Cerebellar cortex (tissue), 1 donor: ENCODE measurements around the gene BIRC3.

ENCODE experiments used
- DNase-seq: peaks from one replicate; pipeline ENCODE4 v3.0.0-alpha.2; 2015; ENCODE audit warnings: low spot score

The BIRC3 gene

GRCh38 chr11:102317099-102317767 lies at the start of gene BIRC3:
TSS of gene BIRC3 (plus strand) at chr11:102317484. CDS start at chr11:102324510, 7,026 bp downstream.
- no peak for DNase-seq

GRCh38 chr11:102267609-102268008 lies 49.7 kb upstream of the BIRC3 start:
- DNase-seq, result no peak

- DNase-seq, result no peak
These were observed 49.0 kb upstream of the BIRC3 start for GRCh38 chr11:102268083-102268984.

- no peak for DNase-seq
These were observed 48.3 kb upstream of the BIRC3 start for GRCh38 chr11:102268985-102269470.

- DNase-seq, result no peak
These were observed 47.4 kb upstream of the BIRC3 start for GRCh38 chr11:102269927-102270326.

DNA sequence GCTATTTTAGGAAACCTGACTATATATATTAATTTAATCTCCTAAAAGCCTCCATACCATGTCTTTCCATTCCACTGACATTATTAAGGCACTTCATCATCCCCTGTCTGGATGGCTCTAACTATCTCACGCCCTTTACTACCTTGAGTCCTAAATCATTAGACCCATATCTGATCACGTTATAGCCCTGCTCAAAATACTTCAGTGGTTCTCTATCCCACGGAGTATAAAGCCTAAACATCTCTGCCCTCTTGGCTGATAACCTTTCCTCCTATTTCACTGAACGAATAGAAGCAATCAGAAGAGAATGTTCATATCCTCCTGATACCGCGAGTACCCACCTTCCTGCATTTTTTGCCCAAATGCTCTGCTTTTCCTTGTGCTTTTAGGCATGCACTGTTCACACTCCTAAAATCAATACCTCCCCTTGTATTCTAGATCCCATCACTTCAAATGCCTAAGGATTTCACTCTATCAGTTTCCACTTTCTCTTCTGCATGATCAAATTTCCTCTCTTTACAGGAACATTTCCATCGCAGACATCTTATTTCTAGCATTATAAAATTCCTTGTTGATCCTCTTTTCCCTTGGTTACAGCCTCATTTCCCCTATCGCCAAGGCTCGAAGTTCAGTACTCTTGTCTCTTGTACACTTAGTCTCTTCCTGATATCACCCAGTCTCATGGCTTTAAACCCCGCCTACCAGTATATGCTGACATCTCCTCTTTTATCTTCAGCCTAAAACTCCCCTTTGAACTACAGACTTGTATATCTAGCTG lies 45.0 kb upstream of the BIRC3 start:
- DNase-seq, result no peak

- DNase-seq, result no peak
These were observed 42.7 kb upstream of the BIRC3 start for GRCh38 chr11:102274628-102275027.

DNA sequence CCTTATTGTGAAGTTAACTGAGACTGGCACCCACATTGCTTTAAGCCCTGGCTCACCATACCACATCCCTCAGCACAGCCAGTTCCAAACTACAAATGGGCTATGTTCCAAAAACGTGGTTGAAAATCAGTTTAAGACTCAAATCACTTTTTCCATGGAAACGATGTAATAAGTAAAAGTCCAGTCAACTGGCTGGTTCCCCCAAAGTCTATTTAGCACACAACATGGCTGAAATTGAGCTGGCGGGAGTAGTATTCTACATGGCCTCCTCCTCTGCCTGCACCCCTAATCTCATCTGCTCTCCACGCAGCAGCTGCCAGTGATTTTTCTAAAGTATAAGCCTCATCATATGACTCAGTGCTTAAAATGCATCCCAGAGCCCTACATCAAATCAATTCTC lies 40.9 kb upstream of the BIRC3 start:
- no peak for DNase-seq

GRCh38 chr11:102276783-102277182 lies 40.5 kb upstream of the BIRC3 start:
- no peak for DNase-seq

- DNase-seq, result no peak
These were observed 37.6 kb upstream of the BIRC3 start for GRCh38 chr11:102279641-102280170.

DNA sequence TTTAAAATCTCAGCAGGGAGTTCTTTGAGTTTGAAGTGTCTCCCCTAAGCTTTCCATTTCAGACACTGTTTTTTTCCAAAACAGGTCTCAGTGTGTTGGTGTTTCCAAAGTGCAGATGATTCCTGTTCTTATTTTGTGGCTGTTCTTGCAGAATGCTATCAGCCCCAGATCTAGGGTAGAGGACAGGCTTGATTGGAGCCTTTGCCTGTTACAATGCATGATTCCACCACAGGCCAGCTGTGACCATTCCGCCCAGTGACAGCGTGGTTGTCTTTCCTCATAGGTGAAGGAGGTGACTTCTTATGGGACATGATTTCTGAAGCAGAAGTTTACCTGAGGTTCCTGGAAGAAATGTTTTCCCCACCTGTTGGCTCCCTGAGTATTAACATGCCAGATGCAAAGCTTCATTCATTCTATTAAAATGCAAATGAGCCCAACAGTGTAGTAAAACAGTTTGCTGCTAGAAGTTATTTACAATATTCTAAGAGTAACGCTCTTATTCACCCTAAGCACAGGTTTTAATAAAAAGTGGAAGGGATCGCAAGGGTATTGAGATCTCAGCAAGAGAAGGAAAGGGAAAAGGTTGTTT lies 36.9 kb upstream of the BIRC3 start:
- DNase-seq, result no peak

DNA sequence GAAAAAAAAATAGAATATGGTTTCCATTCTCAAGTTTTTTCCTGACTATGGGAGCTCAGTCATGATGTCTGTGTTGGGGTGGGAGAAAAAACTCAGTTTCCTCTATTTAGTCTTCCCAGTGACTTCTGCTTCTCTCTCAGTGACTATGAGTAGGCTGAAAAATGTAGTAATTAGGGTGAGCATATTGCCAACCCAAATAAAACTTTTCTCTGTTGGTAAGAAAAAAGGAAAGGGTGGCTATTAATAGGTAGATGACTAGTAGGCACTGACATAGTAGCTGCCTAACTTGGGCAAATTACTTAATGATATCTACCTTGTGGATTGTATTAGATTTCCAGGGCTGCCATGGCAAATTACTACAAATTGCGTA lies 34.2 kb upstream of the BIRC3 start:
- DNase-seq, result no peak

GRCh38 chr11:102284008-102284407 lies 33.3 kb upstream of the BIRC3 start:
- DNase-seq, result no peak

GRCh38 chr11:102286292-102286691 lies 31.0 kb upstream of the BIRC3 start:
- DNase-seq, result no peak

DNA sequence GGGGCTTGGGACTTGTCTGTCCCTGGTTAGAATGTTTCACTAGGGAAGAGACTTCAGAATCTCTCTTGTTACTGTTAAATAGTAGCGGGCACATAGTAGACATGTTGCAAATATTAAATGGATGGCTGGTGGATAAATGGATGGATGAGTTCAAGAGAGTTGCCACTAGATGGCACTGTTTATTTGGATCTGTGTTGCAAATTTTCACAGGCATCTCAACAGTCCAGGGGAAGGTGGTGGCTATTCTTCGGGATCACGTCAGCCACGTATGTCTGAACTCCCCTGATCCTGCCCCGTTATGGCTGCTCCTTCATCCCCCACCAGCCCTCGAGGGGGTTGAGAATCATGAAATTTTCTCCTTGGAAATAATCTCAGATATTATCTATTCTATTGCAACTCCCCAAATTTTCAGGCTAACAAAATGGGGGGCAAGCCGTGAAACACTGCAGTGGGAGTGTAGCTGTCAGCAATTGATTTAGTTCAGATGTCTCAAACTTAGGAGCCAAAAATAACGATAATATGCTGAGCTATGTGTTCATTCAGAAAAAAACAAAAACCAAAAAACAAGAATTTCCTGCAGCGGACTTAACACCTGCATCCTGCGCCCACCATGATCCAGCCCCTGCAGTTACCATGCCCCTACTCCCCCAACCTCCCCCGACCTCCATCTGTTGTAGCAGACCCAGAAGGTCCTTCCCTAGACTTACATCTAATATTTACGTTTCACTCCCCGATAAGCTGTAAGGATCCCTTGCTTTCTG lies 29.1 kb upstream of the BIRC3 start:
- peak; percentile 76 for DNase-seq

- DNase-seq, result no peak
These were observed 28.6 kb upstream of the BIRC3 start for GRCh38 chr11:102288725-102289083.

DNA sequence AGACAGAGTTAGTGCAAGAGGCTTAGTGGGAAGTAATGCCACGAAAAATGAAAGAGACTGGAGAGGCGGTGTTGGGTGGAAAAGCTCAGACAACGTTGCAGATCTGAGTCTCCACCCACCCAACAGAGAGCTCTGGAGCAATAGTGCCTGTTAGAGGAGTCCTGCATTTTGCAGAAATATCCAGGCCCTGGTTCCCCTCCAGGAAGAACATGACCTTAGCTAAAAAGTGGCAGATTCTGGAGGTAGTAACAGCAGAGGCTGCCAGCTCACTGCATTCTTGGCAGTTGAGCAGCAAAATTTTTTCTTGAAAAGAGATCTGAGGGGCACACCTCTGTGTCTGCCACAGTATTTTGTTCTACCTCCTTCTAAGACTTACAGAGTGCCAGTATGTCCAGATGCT lies 27.7 kb upstream of the BIRC3 start:
- DNase-seq, result no peak

DNA sequence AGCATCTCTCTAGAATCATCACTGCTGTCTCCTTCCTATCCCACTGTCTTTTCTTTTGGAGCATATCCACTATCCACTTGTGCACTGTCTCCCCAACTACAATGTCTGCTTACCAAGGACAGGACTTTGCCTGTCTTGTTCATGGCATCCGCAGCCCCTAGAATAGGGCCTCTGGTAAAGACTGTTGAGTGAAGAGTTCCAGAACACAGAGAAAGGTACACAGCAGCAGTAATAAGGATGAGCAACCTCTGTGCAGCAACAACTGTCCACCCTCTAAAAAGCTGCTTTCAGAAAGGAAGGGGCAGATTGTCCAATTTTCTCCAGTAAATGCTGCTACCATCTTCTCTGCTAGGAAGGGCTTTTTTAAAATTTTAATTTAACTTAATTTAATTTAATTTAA lies 25.5 kb upstream of the BIRC3 start:
- no peak for DNase-seq

DNA sequence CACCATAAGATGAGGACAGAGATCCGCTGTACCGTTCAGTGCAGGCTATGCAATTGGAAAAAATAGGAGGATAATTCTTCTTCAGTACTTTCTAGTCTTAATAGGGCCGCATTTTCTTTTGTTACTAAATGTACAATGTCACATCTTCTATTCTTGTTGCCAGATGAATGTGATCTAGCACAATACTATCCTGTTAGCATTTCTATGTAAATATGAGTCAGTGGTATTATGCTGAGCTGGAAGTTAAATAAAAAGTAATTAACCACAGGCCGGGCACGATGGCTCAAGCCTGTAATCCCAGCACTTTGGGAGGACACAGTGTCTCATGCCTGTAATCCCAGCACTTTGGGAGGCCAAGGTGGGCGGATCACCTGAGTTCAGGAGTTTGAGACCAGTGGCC lies 24.4 kb upstream of the BIRC3 start:
- no peak for DNase-seq

- DNase-seq, result peak; percentile 31
These were observed 23.2 kb upstream of the BIRC3 start for GRCh38 chr11:102293873-102294601.
